Endothelial cell (in vitro differentiated cells): Measurements from ENCODE around the gene AP3B1. TPM values are rescaled to one million over a fixed set of nuclear protein-coding genes. Genes with fewer than 3 reads are reported as not detected.

Source experiments
- DNase-seq: peaks from one replicate; pipeline ENCODE4 v3.0.0; 2021; ENCODE audit warnings: low spot score
- H3K27ac Mint-ChIP-seq: one replicate; pipeline ENCODE4 v1.8.0; 2021; ENCODE audit warnings: mixed read lengths, inconsistent platforms; ENCODE audit not compliant: unreplicated experiment
- H3K27me3 Mint-ChIP-seq: one replicate; pipeline ENCODE4 v1.8.0; 2021; ENCODE audit warnings: mild to moderate bottlenecking, moderate library complexity, mixed read lengths, inconsistent platforms; ENCODE audit not compliant: unreplicated experiment
- H3K36me3 Mint-ChIP-seq: one replicate; pipeline ENCODE4 v1.8.0; 2021; ENCODE audit warnings: mild to moderate bottlenecking, low read depth, mixed read lengths, inconsistent platforms; ENCODE audit not compliant: unreplicated experiment
- H3K4me1 Mint-ChIP-seq: one replicate; pipeline ENCODE4 v1.8.0; 2021; ENCODE audit warnings: mild to moderate bottlenecking, mixed read lengths, inconsistent platforms; ENCODE audit not compliant: unreplicated experiment
- H3K4me3 Mint-ChIP-seq: one replicate; pipeline ENCODE4 v1.8.0; 2021; ENCODE audit warnings: mild to moderate bottlenecking, mixed read lengths, inconsistent platforms; ENCODE audit not compliant: unreplicated experiment
- H3K9me3 Mint-ChIP-seq: one replicate; pipeline ENCODE4 v1.8.0; 2021; ENCODE audit warnings: mixed read lengths, inconsistent platforms; ENCODE audit not compliant: unreplicated experiment
- CTCF ChIP-seq: fragments of 200-600 bp; sonication (generic); IDR thresholded peaks from one replicate; pipeline ENCODE4 v1.5.0; 2021; ENCODE audit warnings: antibody characterized with exemption; ENCODE audit not compliant: unreplicated experiment
- total RNA-seq: library from RNA; stranded (reverse); fragmentation: NEBNext Ultra II Directional; extraction: Animal tissue kit (Norgen Biotek cat#: 25700); gene quantifications from one replicate; pipeline ENCODE4 v1.2.1, GENCODE V29; 2021; ENCODE audit not compliant: unreplicated experiment

Gene AP3B1
- total RNA-seq, 1 donor from 2014 or later = 60.9 TPM

- Mint-ChIP-seq H3K4me1 (peaks cover 10% of the 10 kb centered on the region), H3K4me3 (peak overlapping the region; percentile 83), H3K27me3 (peaks cover 13% of the 10 kb centered on the region), H3K27ac (no peak overlapping the region), H3K9me3 (no peaks in the 10 kb centered on the region), H3K36me3 (no peaks in the 10 kb centered on the region)
- DNase-seq = peak; percentile 25
- TF ChIP-seq CTCF = no peak
Measured at GRCh38 chr5:77972469-77973252, 321.8 kb downstream of the AP3B1 start.

GRCh38 chr5:77971776-77972468, 322.6 kb downstream of the AP3B1 start:
- no peak for DNase-seq
- no peak overlapping the region for H3K27ac Mint-ChIP-seq
- no peaks in the 10 kb centered on the region for H3K9me3 Mint-ChIP-seq
- no peak for TF ChIP-seq CTCF
- peak overlapping the region; percentile 56 for H3K4me3 Mint-ChIP-seq
- peaks cover 10% of the 10 kb centered on the region for H3K4me1 Mint-ChIP-seq
- no peaks in the 10 kb centered on the region for H3K36me3 Mint-ChIP-seq
- H3K27me3 Mint-ChIP-seq = peaks cover 13% of the 10 kb centered on the region

GRCh38 chr5:77970891-77971290, 323.6 kb downstream of the AP3B1 start:
- peaks cover 13% of the 10 kb centered on the region for H3K27me3 Mint-ChIP-seq
- no peak overlapping the region for H3K4me3 Mint-ChIP-seq
- no peaks in the 10 kb centered on the region for H3K36me3 Mint-ChIP-seq
- H3K27ac Mint-ChIP-seq = no peak overlapping the region
- no peak for DNase-seq
- H3K9me3 Mint-ChIP-seq = no peaks in the 10 kb centered on the region
- no peak for TF ChIP-seq CTCF
- peaks cover 10% of the 10 kb centered on the region for H3K4me1 Mint-ChIP-seq

- DNase-seq = no peak
- Mint-ChIP-seq H3K36me3 (no peaks in the 10 kb centered on the region), H3K4me1 (peaks cover 3% of the 10 kb centered on the region), H3K9me3 (no peaks in the 10 kb centered on the region), H3K27me3 (no peaks in the 10 kb centered on the region), H3K27ac (no peak overlapping the region), H3K4me3 (no peak overlapping the region)
- TF ChIP-seq CTCF = no peak
Measured at GRCh38 chr5:77963795-77964194, 330.7 kb downstream of the AP3B1 start.

GRCh38 chr5:77960863-77961396, 333.6 kb downstream of the AP3B1 start:
- Mint-ChIP-seq H3K36me3 (no peaks in the 10 kb centered on the region), H3K27me3 (peaks cover 2% of the 10 kb centered on the region), H3K27ac (no peak overlapping the region), H3K4me1 (peaks cover 13% of the 10 kb centered on the region), H3K4me3 (no peak overlapping the region), H3K9me3 (no peaks in the 10 kb centered on the region)
- DNase-seq = no peak
- TF ChIP-seq CTCF = no peak
